HFF-Myc (cell line): ENCODE data around the gene BRPF3.

Experiments used
- DNase-seq: peaks from one replicate; pipeline ENCODE4 v3.0.0-alpha.2; 2011; ENCODE audit warnings: low read depth; ENCODE audit errors: extremely low read depth
- H3K4me3 ChIP-seq: replicated peaks from 2 replicates; pipeline ENCODE4 v1.5.1; 2011; ENCODE audit warnings: low read depth, mild to moderate bottlenecking, control low read depth, low read length
- CTCF ChIP-seq: IDR thresholded peaks from 2 replicates; pipeline ENCODE4 v1.5.1; 2012; ENCODE audit warnings: mild to moderate bottlenecking, low read depth, low read length, control low read depth; ENCODE audit errors: missing control alignments

BRPF3 gene

GRCh38 chr6:36204068-36204753 lies 7.7 kb downstream of the BRPF3 start:
- TF ChIP-seq CTCF: no peak
- no peak overlapping the region for H3K4me3 ChIP-seq
- DNase-seq: no peak

- H3K4me3 ChIP-seq: no peak overlapping the region
- no peak for TF ChIP-seq CTCF
- no peak for DNase-seq
Observed at GRCh38 chr6:36207155-36207554, 10.6 kb downstream of the BRPF3 start.

- DNase-seq: no peak
- TF ChIP-seq CTCF: no peak
- no peak overlapping the region for H3K4me3 ChIP-seq
Observed at GRCh38 chr6:36209606-36210005, 13.1 kb downstream of the BRPF3 start.

- H3K4me3 ChIP-seq: no peak overlapping the region
- no peak for DNase-seq
- no peak for TF ChIP-seq CTCF
Observed at GRCh38 chr6:36210182-36210581, 13.6 kb downstream of the BRPF3 start.

GRCh38 chr6:36210886-36211595 lies 14.5 kb downstream of the BRPF3 start:
- no peak for DNase-seq
- TF ChIP-seq CTCF: no peak
- H3K4me3 ChIP-seq: no peak overlapping the region

- DNase-seq: no peak
Observed at GRCh38 chr6:36216559-36216958, 20.0 kb downstream of the BRPF3 start.

More at GRCh38 chr6:36216559-36216958, 20.0 kb downstream of the BRPF3 start:
- H3K4me3 ChIP-seq: no peak overlapping the region
- no peak for TF ChIP-seq CTCF
